Testis (tissue), 2 donors: Measurements from ENCODE around the gene DACT1.

Experiments used
- CTCF ChIP-seq, 3 experiments: fragments of 450-650 bp in 2 of 3; fragments of 200-600 bp in 1 of 3; sonication (generic) in 1 of 3; IDR thresholded peaks; one replicate each; pipeline ENCODE4 v1.5.1; 2016 to 2019; ENCODE audit warnings: antibody characterized with exemption in 3 of 3, mild to moderate bottlenecking in 2 of 3, moderate library complexity in 1 of 3
- POLR2A ChIP-seq: fragments of 450-650 bp; IDR thresholded peaks from one replicate; pipeline ENCODE4 v1.6.1; 2017; ENCODE audit warnings: antibody characterized with exemption, mild to moderate bottlenecking, moderate library complexity

GRCh38 chr14:58607952-58608317 lies 29.8 kb upstream of the DACT1 start:
- TF ChIP-seq CTCF (IDR thresholded peaks at IDR 0.05) (no peak), POLR2A (no peak)
